HepG2 (cell line): ENCODE results near the gene TRMT112. TPM values are rescaled to one million over a fixed set of nuclear protein-coding genes. Genes with fewer than 3 reads are reported as not detected.

Source experiments
- HCFC1 ChIP-seq: fragments of 150-350 bp; IDR thresholded peaks from 2 replicates; pipeline ENCODE4 v1.6.1; 2014; ENCODE audit warnings: low read depth, low read length
- NR2F1 ChIP-seq, 2 experiments: fragments of 450-650 bp in 1 of 2; formaldehyde crosslinking in 1 of 2; IDR thresholded peaks; 2 replicates each; pipeline versions ENCODE4 v1.5.0 to v1.6.1; 2016 to 2020; ENCODE audit warnings: mild to moderate bottlenecking in 1 of 2, missing compliant biosample characterization in 1 of 2, missing genetic modification reagents in 1 of 2, moderate library complexity in 1 of 2
- ONECUT2 ChIP-seq: sonication (generic); formaldehyde crosslinking; IDR thresholded peaks from 2 replicates; pipeline ENCODE4 v1.4.0; 2020; ENCODE audit warnings: missing genetic modification reagents
- RELA ChIP-seq: sonication (generic); formaldehyde crosslinking; IDR thresholded peaks from 2 replicates; pipeline ENCODE4 v1.4.0; 2020; ENCODE audit warnings: missing genetic modification reagents
- SALL1 ChIP-seq: sonication (generic); formaldehyde crosslinking; IDR thresholded peaks from 2 replicates; pipeline ENCODE4 v1.8.0; 2022; ENCODE audit warnings: mild to moderate bottlenecking, missing genetic modification reagents
- SMAD1 ChIP-seq: sonication (generic); formaldehyde crosslinking; IDR thresholded peaks from 2 replicates; pipeline ENCODE4 v1.4.0; 2020; ENCODE audit warnings: missing genetic modification reagents, low read depth, mild to moderate bottlenecking, borderline replicate concordance
- SPEN ChIP-seq: sonication (generic); formaldehyde crosslinking; IDR thresholded peaks from 2 replicates; pipeline ENCODE4 v1.5.1; 2020; ENCODE audit warnings: low read depth, mild to moderate bottlenecking, missing genetic modification reagents
- TEAD2 ChIP-seq: sonication (generic); formaldehyde crosslinking; IDR thresholded peaks from 2 replicates; pipeline ENCODE4 v1.9.0; 2021; ENCODE audit warnings: missing genetic modification reagents
- ZNF713 ChIP-seq: sonication (generic); formaldehyde crosslinking; IDR thresholded peaks from 2 replicates; pipeline ENCODE4 v1.4.0; 2020; ENCODE audit warnings: mild to moderate bottlenecking, missing genetic modification reagents
- ZNF720 ChIP-seq: sonication (generic); formaldehyde crosslinking; IDR thresholded peaks from 2 replicates; pipeline ENCODE4 v1.4.0; 2020; ENCODE audit warnings: missing genetic modification reagents
- polyA plus RNA-seq, 8 experiments: library from polyadenylated mRNA; depleted of rRNA in 3 of 8; stranded (reverse) in 7 of 8; unstranded in 1 of 8; fragments of >200 nt; fragmentation: Illumina TruSeq in 4 of 8; extraction: Trizol in 4 of 8; gene quantifications; 2 replicates each; pipeline versions ENCODE4 v1.2.1 to v1.2.3, GENCODE V29; 2011 to 2016; ENCODE audit warnings: low read depth in 4 of 8, missing spikeins in 1 of 8, mixed read lengths in 1 of 8; ENCODE audit not compliant: insufficient read depth in 1 of 8
- total RNA-seq, 5 experiments: library from RNA; depleted of rRNA; stranded (reverse); fragments of >200 nt; fragmentation: Illumina TruSeq; extraction: Trizol; gene quantifications; 2 replicates each; pipeline ENCODE4 v1.2.3, GENCODE V29; 2016; ENCODE audit warnings: low read depth in 1 of 5
- TF ChIP-seq, protein P1 (sequence below), 2 experiments: fragments of 450-650 bp in 1 of 2; sonication (generic) in 1 of 2; formaldehyde crosslinking in 1 of 2; IDR thresholded peaks; 2 replicates each; pipeline versions ENCODE4 v1.6.1 to v1.8.0; 2016 to 2022; ENCODE audit warnings: antibody characterized with exemption in 1 of 2, mild to moderate bottlenecking in 1 of 2, missing genetic modification reagents in 1 of 2
- TF ChIP-seq, protein P2 (sequence below): sonication (generic); formaldehyde crosslinking; IDR thresholded peaks from 2 replicates; pipeline ENCODE4 v1.4.0; 2020; ENCODE audit warnings: missing genetic modification reagents, borderline replicate concordance
- TF ChIP-seq, protein P3 (sequence below): IDR thresholded peaks from 2 replicates; pipeline ENCODE4 v1.6.1; 2012; ENCODE audit warnings: low read depth, low read length, improper control_type of control experiment

The TRMT112 gene
- total and polyA plus RNA-seq, 2 of the 13 experiments (the other 11 are each of a cell fraction or from before 2014, with no cell fraction given): 186 to 409 TPM

DNA sequence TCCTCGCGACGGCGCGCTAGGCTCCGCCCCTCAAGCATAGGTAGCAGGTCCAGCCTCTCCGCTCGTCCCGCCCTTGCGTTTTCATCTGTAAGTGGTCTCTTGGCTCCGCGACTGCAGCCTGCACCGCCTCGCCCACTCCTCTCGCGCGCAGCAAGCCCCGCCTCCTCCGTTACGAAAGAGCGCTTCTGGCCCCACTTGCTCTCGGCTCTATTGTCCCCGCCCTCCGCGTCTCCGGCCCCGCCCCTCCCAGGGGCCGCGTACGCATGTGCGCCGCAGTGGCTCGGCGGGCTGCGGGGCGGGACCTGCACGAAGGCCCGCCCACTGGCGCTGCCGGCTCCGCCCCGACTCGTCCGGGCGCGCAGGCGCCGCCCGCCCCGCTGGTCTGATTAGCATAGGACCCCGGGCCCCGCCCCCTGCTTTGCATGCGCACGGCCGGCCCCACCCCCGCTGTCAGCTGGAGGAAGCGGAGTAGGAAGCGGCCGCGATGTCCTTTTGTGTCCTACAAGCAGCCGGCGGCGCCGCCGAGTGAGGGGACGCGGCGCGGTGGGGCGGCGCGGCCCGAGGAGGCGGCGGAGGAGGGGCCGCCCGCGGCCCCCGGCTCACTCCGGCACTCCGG, 12.2 kb downstream of the TRMT112 start, which contains the start of gene ESRRA (continued):
- TF ChIP-seq, protein P1, sequence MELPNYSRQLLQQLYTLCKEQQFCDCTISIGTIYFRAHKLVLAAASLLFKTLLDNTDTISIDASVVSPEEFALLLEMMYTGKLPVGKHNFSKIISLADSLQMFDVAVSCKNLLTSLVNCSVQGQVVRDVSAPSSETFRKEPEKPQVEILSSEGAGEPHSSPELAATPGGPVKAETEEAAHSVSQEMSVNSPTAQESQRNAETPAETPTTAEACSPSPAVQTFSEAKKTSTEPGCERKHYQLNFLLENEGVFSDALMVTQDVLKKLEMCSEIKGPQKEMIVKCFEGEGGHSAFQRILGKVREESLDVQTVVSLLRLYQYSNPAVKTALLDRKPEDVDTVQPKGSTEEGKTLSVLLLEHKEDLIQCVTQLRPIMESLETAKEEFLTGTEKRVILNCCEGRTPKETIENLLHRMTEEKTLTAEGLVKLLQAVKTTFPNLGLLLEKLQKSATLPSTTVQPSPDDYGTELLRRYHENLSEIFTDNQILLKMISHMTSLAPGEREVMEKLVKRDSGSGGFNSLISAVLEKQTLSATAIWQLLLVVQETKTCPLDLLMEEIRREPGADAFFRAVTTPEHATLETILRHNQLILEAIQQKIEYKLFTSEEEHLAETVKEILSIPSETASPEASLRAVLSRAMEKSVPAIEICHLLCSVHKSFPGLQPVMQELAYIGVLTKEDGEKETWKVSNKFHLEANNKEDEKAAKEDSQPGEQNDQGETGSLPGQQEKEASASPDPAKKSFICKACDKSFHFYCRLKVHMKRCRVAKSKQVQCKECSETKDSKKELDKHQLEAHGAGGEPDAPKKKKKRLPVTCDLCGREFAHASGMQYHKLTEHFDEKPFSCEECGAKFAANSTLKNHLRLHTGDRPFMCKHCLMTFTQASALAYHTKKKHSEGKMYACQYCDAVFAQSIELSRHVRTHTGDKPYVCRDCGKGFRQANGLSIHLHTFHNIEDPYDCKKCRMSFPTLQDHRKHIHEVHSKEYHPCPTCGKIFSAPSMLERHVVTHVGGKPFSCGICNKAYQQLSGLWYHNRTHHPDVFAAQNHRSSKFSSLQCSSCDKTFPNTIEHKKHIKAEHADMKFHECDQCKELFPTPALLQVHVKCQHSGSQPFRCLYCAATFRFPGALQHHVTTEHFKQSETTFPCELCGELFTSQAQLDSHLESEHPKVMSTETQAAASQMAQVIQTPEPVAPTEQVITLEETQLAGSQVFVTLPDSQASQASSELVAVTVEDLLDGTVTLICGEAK (IDR thresholded peaks at IDR 0.05): no peak
- TF ChIP-seq, protein P1 (CRISPR knock-in tag; IDR thresholded peaks at IDR 0.05): no peak; the same call in 1 of the 2 replicates
- TF ChIP-seq SALL1 (CRISPR knock-in tag): no peak
- TF ChIP-seq TEAD2 (CRISPR knock-in tag): no peak
- TF ChIP-seq ZNF713 (CRISPR knock-in tag): no peak
- peak; percentile 78 for TF ChIP-seq SPEN (CRISPR knock-in tag)
- no peak for TF ChIP-seq SMAD1 (CRISPR knock-in tag)
- TF ChIP-seq ZNF720 (CRISPR knock-in tag): no peak
- TF ChIP-seq, protein P2, sequence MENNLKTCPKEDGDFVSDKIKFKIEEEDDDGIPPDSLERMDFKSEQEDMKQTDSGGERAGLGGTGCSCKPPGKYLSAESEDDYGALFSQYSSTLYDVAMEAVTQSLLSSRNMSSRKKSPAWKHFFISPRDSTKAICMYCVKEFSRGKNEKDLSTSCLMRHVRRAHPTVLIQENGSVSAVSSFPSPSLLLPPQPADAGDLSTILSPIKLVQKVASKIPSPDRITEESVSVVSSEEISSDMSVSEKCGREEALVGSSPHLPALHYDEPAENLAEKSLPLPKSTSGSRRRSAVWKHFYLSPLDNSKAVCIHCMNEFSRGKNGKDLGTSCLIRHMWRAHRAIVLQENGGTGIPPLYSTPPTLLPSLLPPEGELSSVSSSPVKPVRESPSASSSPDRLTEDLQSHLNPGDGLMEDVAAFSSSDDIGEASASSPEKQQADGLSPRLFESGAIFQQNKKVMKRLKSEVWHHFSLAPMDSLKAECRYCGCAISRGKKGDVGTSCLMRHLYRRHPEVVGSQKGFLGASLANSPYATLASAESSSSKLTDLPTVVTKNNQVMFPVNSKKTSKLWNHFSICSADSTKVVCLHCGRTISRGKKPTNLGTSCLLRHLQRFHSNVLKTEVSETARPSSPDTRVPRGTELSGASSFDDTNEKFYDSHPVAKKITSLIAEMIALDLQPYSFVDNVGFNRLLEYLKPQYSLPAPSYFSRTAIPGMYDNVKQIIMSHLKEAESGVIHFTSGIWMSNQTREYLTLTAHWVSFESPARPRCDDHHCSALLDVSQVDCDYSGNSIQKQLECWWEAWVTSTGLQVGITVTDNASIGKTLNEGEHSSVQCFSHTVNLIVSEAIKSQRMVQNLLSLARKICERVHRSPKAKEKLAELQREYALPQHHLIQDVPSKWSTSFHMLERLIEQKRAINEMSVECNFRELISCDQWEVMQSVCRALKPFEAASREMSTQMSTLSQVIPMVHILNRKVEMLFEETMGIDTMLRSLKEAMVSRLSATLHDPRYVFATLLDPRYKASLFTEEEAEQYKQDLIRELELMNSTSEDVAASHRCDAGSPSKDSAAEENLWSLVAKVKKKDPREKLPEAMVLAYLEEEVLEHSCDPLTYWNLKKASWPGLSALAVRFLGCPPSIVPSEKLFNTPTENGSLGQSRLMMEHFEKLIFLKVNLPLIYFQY (CRISPR knock-in tag): no peak
- TF ChIP-seq, protein P3, sequence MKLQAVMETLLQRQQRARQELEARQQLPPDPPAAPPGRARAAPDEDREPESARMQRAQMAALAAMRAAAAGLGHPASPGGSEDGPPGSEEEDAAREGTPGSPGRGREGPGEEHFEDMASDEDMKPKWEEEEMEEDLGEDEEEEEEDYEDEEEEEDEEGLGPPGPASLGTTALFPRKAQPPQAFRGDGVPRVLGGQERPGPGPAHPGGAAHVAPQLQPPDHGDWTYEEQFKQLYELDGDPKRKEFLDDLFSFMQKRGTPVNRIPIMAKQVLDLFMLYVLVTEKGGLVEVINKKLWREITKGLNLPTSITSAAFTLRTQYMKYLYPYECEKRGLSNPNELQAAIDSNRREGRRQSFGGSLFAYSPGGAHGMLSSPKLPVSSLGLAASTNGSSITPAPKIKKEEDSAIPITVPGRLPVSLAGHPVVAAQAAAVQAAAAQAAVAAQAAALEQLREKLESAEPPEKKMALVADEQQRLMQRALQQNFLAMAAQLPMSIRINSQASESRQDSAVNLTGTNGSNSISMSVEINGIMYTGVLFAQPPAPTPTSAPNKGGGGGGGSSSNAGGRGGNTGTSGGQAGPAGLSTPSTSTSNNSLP: no peak
- no peak for TF ChIP-seq NR2F1 (CRISPR knock-in tag; IDR thresholded peaks at IDR 0.05)
- peak; percentile 11; the same call in 1 of the 2 replicates for TF ChIP-seq HCFC1
- TF ChIP-seq RELA (CRISPR knock-in tag): no peak; the same call in 1 of the 2 replicates
- no peak for TF ChIP-seq ONECUT2 (CRISPR knock-in tag)
